Liver (tissue), 9 donors: Measurements from ENCODE around the gene CRYL1. TPM values are rescaled to one million over a fixed set of nuclear protein-coding genes. Genes with fewer than 3 reads are reported as not detected.

Experiments
- DNase-seq: peaks from one replicate; pipeline ENCODE4 v3.0.0-alpha.2; 2017; ENCODE audit warnings: low spot score
- H3K27ac ChIP-seq, 2 donors: one replicate each; pipeline ENCODE4 v1.7.0; 2013; ENCODE audit warnings: inconsistent platforms in 2 of 2, low read length in 2 of 2, control low read depth in 1 of 2, low read depth in 1 of 2, mild to moderate bottlenecking in 1 of 2
- H3K27me3 ChIP-seq, 4 donors: one replicate each; pipeline versions ENCODE4 v1.6.1 to v1.7.0; 2013; ENCODE audit warnings: low read length in 3 of 4, inconsistent platforms in 1 of 4, mild to moderate bottlenecking in 1 of 4, moderate library complexity in 1 of 4; ENCODE audit not compliant: control insufficient read depth in 4 of 4, insufficient read depth in 4 of 4
- H3K36me3 ChIP-seq, 4 donors: one replicate each; pipeline versions ENCODE4 v1.6.1 to v1.7.0; 2013; ENCODE audit warnings: low read length in 3 of 4, mild to moderate bottlenecking in 3 of 4, low read depth in 1 of 4, moderate library complexity in 1 of 4; ENCODE audit not compliant: control insufficient read depth in 4 of 4, insufficient read depth in 3 of 4
- H3K4me1 ChIP-seq, 4 donors: one replicate each; pipeline versions ENCODE4 v1.6.1 to v1.7.0; 2013; ENCODE audit warnings: low read length in 3 of 4, mild to moderate bottlenecking in 3 of 4, moderate library complexity in 1 of 4; ENCODE audit not compliant: control insufficient read depth in 4 of 4, insufficient read depth in 4 of 4
- H3K4me3 ChIP-seq, 3 donors: one replicate each; pipeline versions ENCODE4 v1.6.1 to v1.7.0; 2013; ENCODE audit warnings: low read length in 3 of 3, control low read depth in 1 of 3, low read depth in 1 of 3, mild to moderate bottlenecking in 1 of 3
- H3K9ac ChIP-seq, 2 donors: one replicate each; pipeline ENCODE4 v1.7.0; 2013; ENCODE audit warnings: low read length in 2 of 2, mild to moderate bottlenecking in 2 of 2, moderate library complexity in 2 of 2, control low read depth in 1 of 2, low read depth in 1 of 2
- H3K9me3 ChIP-seq, 4 donors: one replicate each; pipeline versions ENCODE4 v1.6.1 to v1.7.0; 2013; ENCODE audit warnings: low read length in 3 of 4; ENCODE audit not compliant: control insufficient read depth in 4 of 4
- ATF3 ChIP-seq: IDR thresholded peaks from 2 replicates; pipeline ENCODE4 v1.6.1; 2016; ENCODE audit warnings: antibody characterized with exemption
- EGR1 ChIP-seq, 2 donors: IDR thresholded peaks; 2 replicates each; pipeline ENCODE4 v1.6.1; 2016 to 2018; ENCODE audit warnings: antibody characterized with exemption in 2 of 2, low read depth in 2 of 2
- FOXA1 ChIP-seq: IDR thresholded peaks from 2 replicates; pipeline ENCODE4 v1.6.1; 2016; ENCODE audit warnings: antibody characterized with exemption
- GABPA ChIP-seq, 2 donors: IDR thresholded peaks in 1 of 2; conservative IDR thresholded peaks in 1 of 2; 2 replicates each; pipeline ENCODE4 v1.6.1; 2016; ENCODE audit warnings: antibody characterized with exemption in 2 of 2, mild to moderate bottlenecking in 1 of 2, moderate library complexity in 1 of 2
- HNF4A ChIP-seq, 2 donors: conservative IDR thresholded peaks; 2 replicates each; pipeline ENCODE4 v1.6.1; 2016; ENCODE audit warnings: antibody characterized with exemption in 2 of 2, mild to moderate bottlenecking in 2 of 2
- HNF4G ChIP-seq: IDR thresholded peaks from 2 replicates; pipeline ENCODE4 v1.6.1; 2016; ENCODE audit warnings: antibody characterized with exemption
- JUND ChIP-seq, 2 donors: IDR thresholded peaks; 2 replicates each; pipeline ENCODE4 v1.6.1; 2016; ENCODE audit warnings: antibody characterized with exemption in 2 of 2
- MAX ChIP-seq: IDR thresholded peaks from 2 replicates; pipeline ENCODE4 v1.6.1; 2016; ENCODE audit warnings: antibody characterized with exemption
- NR2F2 ChIP-seq: IDR thresholded peaks from 2 replicates; pipeline ENCODE4 v1.6.1; 2016; ENCODE audit warnings: antibody characterized with exemption
- RAD21 ChIP-seq, 2 donors: IDR thresholded peaks; 2 replicates each; pipeline ENCODE4 v1.6.1; 2016; ENCODE audit warnings: antibody characterized with exemption in 2 of 2, mild to moderate bottlenecking in 2 of 2
- REST ChIP-seq: IDR thresholded peaks from 2 replicates; pipeline ENCODE4 v1.6.1; 2016; ENCODE audit warnings: antibody characterized with exemption, mild to moderate bottlenecking
- RXRA ChIP-seq, 2 donors: IDR thresholded peaks; 2 replicates each; pipeline ENCODE4 v1.6.1; 2017 to 2018; ENCODE audit warnings: antibody characterized with exemption in 2 of 2, mild to moderate bottlenecking in 1 of 2
- SP1 ChIP-seq: IDR thresholded peaks from 2 replicates; pipeline ENCODE4 v1.6.1; 2018; ENCODE audit warnings: antibody characterized with exemption, mild to moderate bottlenecking
- TAF1 ChIP-seq: conservative IDR thresholded peaks from 2 replicates; pipeline ENCODE4 v1.6.1; 2016; ENCODE audit warnings: antibody characterized with exemption, mild to moderate bottlenecking
- YY1 ChIP-seq: IDR thresholded peaks from 2 replicates; pipeline ENCODE4 v1.6.1; 2016; ENCODE audit warnings: antibody characterized with exemption, mild to moderate bottlenecking
- ZBTB33 ChIP-seq: IDR thresholded peaks from 2 replicates; pipeline ENCODE4 v1.6.1; 2016; ENCODE audit warnings: antibody characterized with exemption
- WGBS: extraction: QIAGEN DNeasy Blood & Tissue Kit; methylation state at CpG from one replicate; pipeline ENCODE4 v1.1.7; 2013; 5-methylcytosine and 5-hydroxymethylcytosine counted together
- polyA plus RNA-seq, 2 donors: library from polyadenylated mRNA; stranded (reverse) in 1 of 2; unstranded in 1 of 2; fragments of 200-250 nt in 1 of 2; fragments of >200 nt in 1 of 2; fragmentation: Nextera tagmentation in 1 of 2; extraction: Ambion mirVana in 1 of 2; gene quantifications; one replicate each; pipeline versions ENCODE4 v1.2.1 to v1.2.3, GENCODE V29; 2013 to 2015
- total RNA-seq, 2 donors: library from RNA; depleted of rRNA; stranded (reverse); fragments of >200 nt; gene quantifications; one replicate each; pipeline ENCODE4 v1.2.3, GENCODE V29; 2014
- donor health status: healthy.
- donor health status: healthy.
- donor health status: healthy.
- donor health status: healthy.
- donor health status: healthy.

Gene CRYL1
- total and polyA plus RNA-seq, 4 donors: 87.8 to 179 (median 168) TPM

- H3K4me1 ChIP-seq: peaks cover 0 to 17% (median 11%) of the 10 kb centered on the region in 4 donors
- TF ChIP-seq RAD21 (IDR thresholded peaks at IDR 0.05) (no peak), HNF4G (no peak), JUND (IDR thresholded peaks at IDR 0.05) (no peak), NR2F2 (no peak)
- no peaks in the 10 kb centered on the region for H3K27me3 ChIP-seq
- no peaks in the 10 kb centered on the region for H3K36me3 ChIP-seq
- no peak for DNase-seq
- no peak overlapping the region for H3K9ac ChIP-seq
- no peak overlapping the region for H3K27ac ChIP-seq
- WGBS: 76% methylated on average over 7 of the region's 7 CpGs
- no peak overlapping the region for H3K4me3 ChIP-seq
- no peaks in the 10 kb centered on the region for H3K9me3 ChIP-seq
Measured at GRCh38 chr13:20363603-20364002, 162.1 kb downstream of the CRYL1 start.

- H3K9me3 ChIP-seq: no peaks in the 10 kb centered on the region
- WGBS: 92% methylated on average over 8 of the region's 8 CpGs
- no peak overlapping the region for H3K4me3 ChIP-seq
- no peaks in the 10 kb centered on the region for H3K36me3 ChIP-seq
- no peak overlapping the region for H3K27ac ChIP-seq
- DNase-seq: no peak
- TF ChIP-seq MAX (no peak), JUND (IDR thresholded peaks at IDR 0.05) (no peak), ATF3 (no peak), TAF1 (no peak), SP1 (no peak), HNF4G (no peak), RAD21 (IDR thresholded peaks at IDR 0.05) (no peak), GABPA (IDR thresholded peaks at IDR 0.05 in 1 of 2, conservative IDR thresholded peaks at IDR 0.05 in 1 of 2) (no peak), FOXA1 (no peak), NR2F2 (no peak), YY1 (no peak), HNF4A (conservative IDR thresholded peaks at IDR 0.05) (no peak), ZBTB33 (no peak), RXRA (IDR thresholded peaks at IDR 0.05) (no peak), REST (no peak), EGR1 (IDR thresholded peaks at IDR 0.05; ENCODE audit: low read depth in 2 of 2) (no peak)
- peaks cover 0 to 17% (median 11%) of the 10 kb centered on the region in 4 donors for H3K4me1 ChIP-seq
- no peak overlapping the region for H3K9ac ChIP-seq
- no peaks in the 10 kb centered on the region for H3K27me3 ChIP-seq
Measured at GRCh38 chr13:20363172-20363571, 162.5 kb downstream of the CRYL1 start.
